T-helper 1 cell (primary cell): Measurements from ENCODE around the gene CEP192.

Source experiments
- DNase-seq, 5 donors: peaks; one replicate each; pipeline ENCODE4 v3.0.0-alpha.2; 2012 to 2020

Gene CEP192

GRCh38 chr18:13158428-13158827 lies 167.3 kb downstream of the CEP192 start:
- DNase-seq: no peak

- DNase-seq: peak in 2 of 5 donors; percentile 28 to 59
Measured at GRCh38 chr18:13159579-13159978, 168.4 kb downstream of the CEP192 start.

- DNase-seq: no peak
Measured at GRCh38 chr18:13161276-13161899, 170.2 kb downstream of the CEP192 start.

- DNase-seq: no peak
Measured at GRCh38 chr18:13163167-13163927, 172.2 kb downstream of the CEP192 start.

GRCh38 chr18:13164406-13164805 lies 173.2 kb downstream of the CEP192 start:
- no peak for DNase-seq

GRCh38 chr18:13165636-13166423 lies 174.7 kb downstream of the CEP192 start:
- DNase-seq: no peak

- DNase-seq: no peak
Measured at GRCh38 chr18:13173578-13174145, 182.5 kb downstream of the CEP192 start.
